GM18517 (cell line): ENCODE data around the gene CRYGS.

ENCODE experiments used
- ATAC-seq: cut with Tn5 transposase; IDR thresholded peaks from one replicate; pipeline ENCODE4 v1.9.1; 2021; ENCODE audit warnings: mild to moderate bottlenecking, moderate library complexity; ENCODE audit not compliant: unreplicated experiment

CRYGS gene

DNA sequence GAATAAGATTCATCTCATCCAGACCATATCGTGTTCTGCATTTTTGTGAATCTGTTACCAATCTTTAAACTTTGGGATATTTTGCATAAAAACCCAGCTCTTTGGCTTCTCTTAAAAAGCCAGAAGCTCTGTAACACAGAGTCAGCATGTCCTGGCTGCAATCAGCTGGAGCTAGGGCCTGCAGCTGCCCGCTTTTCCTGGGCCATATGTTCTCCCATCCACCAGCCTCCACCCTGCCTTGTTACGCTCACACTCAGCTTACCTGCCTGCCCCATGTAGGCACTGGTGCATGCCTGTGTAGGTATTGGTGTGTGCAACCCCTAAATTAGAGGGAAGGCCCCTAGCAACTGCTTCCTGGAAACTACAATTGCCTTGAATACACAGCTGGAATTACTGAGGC lies 48.2 kb downstream of the CRYGS start:
- ATAC-seq, result no peak

DNA sequence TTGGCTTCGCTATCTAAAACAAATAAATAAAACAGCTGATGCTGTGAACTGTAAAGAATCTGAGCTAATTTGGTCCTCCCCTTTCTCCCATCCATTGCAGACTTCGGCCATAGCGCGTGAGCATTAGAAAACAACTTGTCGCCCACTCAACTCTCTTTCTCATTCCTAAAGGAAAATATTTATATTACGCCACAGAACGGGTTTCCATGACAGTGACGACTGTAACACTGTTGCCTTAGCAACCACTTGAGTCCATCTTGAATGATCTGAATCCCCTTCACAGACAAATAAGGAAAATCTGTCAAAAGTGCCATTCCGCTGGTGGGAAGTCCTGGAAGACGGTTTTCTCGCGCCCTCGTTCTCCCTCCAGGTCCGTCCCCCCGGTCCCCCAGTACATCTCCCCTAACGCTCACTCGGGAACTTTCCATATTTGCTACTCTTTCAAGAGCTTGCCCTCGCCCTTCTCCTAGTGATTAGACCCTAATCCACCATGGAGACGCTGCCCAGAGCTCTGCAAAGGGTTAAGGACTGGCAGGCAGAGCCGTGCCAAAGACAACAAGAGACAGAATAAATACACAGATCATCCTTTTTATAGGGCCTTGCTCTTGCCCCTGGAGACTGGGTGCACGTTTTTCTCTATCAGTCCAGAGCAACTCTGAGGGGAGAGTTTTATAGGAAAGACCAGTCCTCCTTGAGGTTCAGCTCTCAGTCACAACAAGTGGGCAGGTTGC lies 50.5 kb downstream of the CRYGS start:
- no peak for ATAC-seq

DNA sequence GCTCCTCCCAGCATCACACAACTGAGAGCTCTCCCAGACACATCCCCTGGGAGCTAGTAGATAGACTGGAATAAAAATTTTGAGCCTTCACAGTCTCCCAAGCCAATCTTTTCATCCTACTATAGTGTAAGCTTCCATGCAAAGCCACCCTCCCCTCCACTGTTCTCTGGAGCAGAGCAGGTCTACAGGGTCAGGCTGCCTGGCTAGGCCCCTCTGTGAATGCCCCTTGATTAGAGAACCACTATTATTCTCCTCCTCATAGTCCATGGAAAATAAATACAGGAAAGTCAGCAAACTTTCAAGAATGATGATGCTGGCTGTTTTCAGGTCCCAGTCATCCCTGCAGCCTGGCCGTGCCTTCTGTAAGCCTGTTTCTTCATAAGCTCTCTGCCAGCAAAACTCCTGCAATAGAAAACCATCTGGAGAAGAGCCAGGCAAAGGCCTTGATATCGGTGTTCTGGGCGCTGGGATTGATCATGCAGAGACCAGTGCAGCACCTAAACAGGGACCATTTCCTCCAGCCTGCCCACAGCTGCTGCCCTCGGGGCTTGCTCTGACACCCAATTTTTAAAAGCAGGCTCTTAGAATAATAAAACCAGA lies 51.7 kb downstream of the CRYGS start:
- no peak for ATAC-seq

DNA sequence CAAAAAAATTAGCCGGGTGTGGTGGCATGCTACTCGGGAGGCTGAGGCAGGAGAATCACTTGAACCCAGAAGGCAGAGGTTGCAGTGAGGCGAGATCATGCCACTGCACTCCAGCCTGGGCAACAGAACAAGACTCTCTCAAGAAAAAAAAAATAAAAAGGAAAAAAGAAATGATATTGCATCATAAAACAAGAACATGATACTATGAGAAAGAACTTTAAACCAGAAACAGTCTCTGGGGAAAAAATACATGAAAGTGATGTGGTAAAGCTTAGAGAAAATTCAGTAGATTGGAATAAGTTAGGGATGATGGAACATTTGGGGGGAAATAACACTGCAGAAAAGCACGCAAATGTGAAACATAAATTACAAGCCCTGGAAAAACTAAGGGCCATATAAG lies 54.7 kb downstream of the CRYGS start:
- ATAC-seq, result no peak
